ENCODE data around the gene TBX21.

TBX21 gene

DNA sequence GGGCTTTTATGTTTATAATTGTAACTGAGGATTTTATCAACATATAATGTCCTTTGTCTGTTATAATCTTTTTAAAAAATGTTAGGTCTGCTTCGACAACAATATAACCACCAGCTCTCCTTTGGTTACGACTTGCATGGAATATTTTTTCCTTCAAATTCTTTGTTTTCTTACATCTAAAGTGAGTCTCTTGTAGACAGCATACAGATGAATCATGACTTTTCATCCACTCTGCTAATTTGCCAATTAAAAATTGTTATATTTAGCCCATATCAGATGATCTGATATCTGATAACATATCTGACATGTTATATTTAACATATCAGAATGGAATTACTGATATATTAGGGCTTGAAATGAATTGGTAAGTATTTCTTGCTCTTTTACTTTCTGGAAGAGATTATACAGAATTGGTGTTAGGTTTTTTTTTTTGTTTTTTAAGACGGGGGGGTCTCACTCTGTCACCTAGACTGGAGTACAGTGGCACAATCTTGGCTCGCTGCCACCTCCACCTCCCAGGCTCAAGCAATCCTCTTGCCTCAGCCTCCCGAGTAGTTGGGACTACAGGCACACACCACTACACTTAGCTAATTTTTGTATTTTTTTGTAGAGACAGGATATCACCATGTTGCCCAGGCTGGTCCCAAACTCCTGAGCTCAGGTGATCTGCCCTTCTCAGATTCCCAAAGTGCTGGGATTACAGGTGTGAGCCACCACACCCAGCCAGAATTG is 27.5 kb downstream of the TBX21 start:
- no peaks in the 10 kb centered on the region; the same call in 1 of the 2 replicates for H3K9me3 ChIP-seq (ENCODE audit: control insufficient read depth, insufficient read depth, low read depth, low read length)
- H3K27ac ChIP-seq (ENCODE audit: extremely low read depth, low read depth, low read length) = no peak overlapping the region
- no peaks in the 10 kb centered on the region; a peak in 1 of 3 replicates for H3K36me3 ChIP-seq (ENCODE audit: control insufficient read depth in 2 of 2, insufficient read depth in 1 of 2, low read length in 2 of 2)
- no peak for TF ChIP-seq ZSCAN23 (tag by site-specific recombination; IDR thresholded peaks at IDR 0.05)
- peak; percentile 94 for TF ChIP-seq TRIM28 (IDR thresholded peaks at IDR 0.05; ENCODE audit: borderline replicate concordance, low read length)
- peak; percentile 99 for TF ChIP-seq SETDB1 (IDR thresholded peaks at IDR 0.05; ENCODE audit: insufficient read length, low read length)
- no peak for TF ChIP-seq ZNF324 (tag by site-specific recombination; IDR thresholded peaks at IDR 0.05)
- TF ChIP-seq ZBTB21 (tag by site-specific recombination; IDR thresholded peaks at IDR 0.05) = no peak
- no peak for TF ChIP-seq ZNF140 (tag by site-specific recombination; IDR thresholded peaks at IDR 0.05)
- no peak for TF ChIP-seq ZNF341 (tag by site-specific recombination; IDR thresholded peaks at IDR 0.05; ENCODE audit: low read depth)
- TF ChIP-seq ZNF266 (tag by site-specific recombination; IDR thresholded peaks at IDR 0.05; ENCODE audit: low read depth) = no peak
- peak; percentile 89 for TF ChIP-seq ZNF529 (tag by site-specific recombination; IDR thresholded peaks at IDR 0.05; ENCODE audit: insufficient replicate concordance)
- ChIA-PET CTCF (interaction anchor here (0.6 to 1.3 kb wide), 3 partner anchors 8 to 63 kb away, joined by 3 to 4 read pairs (median 3); no protein-coding TSS in a partner anchor), POLR2A (no interaction called here)
- no peak overlapping the region for H3K4me3 ChIP-seq (ENCODE audit: low read depth, low read length)
- no peaks in the 10 kb centered on the region for H3K4me1 ChIP-seq (ENCODE audit: control insufficient read depth, insufficient read depth, low read length)

- Histone ChIP-seq H3K9me3 (ENCODE audit: control insufficient read depth, insufficient read depth, low read depth, low read length) (no peaks in the 10 kb centered on the region; the same call in 1 of the 2 replicates), H3K27ac (ENCODE audit: extremely low read depth, low read depth, low read length) (no peak overlapping the region), H3K4me3 (ENCODE audit: low read depth, low read length) (no peak overlapping the region), H3K4me1 (ENCODE audit: control insufficient read depth, insufficient read depth, low read length) (no peaks in the 10 kb centered on the region), H3K36me3 (ENCODE audit: control insufficient read depth in 2 of 2, insufficient read depth in 1 of 2, low read length in 2 of 2) (no peaks in the 10 kb centered on the region; a peak in 1 of 3 replicates)
- no peak for TF ChIP-seq ZNF174 (tag by site-specific recombination; IDR thresholded peaks at IDR 0.05)
- TF ChIP-seq, protein P1, sequence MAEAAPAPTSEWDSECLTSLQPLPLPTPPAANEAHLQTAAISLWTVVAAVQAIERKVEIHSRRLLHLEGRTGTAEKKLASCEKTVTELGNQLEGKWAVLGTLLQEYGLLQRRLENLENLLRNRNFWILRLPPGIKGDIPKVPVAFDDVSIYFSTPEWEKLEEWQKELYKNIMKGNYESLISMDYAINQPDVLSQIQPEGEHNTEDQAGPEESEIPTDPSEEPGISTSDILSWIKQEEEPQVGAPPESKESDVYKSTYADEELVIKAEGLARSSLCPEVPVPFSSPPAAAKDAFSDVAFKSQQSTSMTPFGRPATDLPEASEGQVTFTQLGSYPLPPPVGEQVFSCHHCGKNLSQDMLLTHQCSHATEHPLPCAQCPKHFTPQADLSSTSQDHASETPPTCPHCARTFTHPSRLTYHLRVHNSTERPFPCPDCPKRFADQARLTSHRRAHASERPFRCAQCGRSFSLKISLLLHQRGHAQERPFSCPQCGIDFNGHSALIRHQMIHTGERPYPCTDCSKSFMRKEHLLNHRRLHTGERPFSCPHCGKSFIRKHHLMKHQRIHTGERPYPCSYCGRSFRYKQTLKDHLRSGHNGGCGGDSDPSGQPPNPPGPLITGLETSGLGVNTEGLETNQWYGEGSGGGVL (tag by site-specific recombination; IDR thresholded peaks at IDR 0.05) = no peak
- no peak for TF ChIP-seq ZNF792 (tag by site-specific recombination; IDR thresholded peaks at IDR 0.05)
- no peak for TF ChIP-seq ZNF37A (tag by site-specific recombination; IDR thresholded peaks at IDR 0.05)
- no peak for TF ChIP-seq ZNF473 (tag by site-specific recombination; IDR thresholded peaks at IDR 0.05)
- no peak for TF ChIP-seq ZNF585B (tag by site-specific recombination; IDR thresholded peaks at IDR 0.05)
- TF ChIP-seq, protein P2, sequence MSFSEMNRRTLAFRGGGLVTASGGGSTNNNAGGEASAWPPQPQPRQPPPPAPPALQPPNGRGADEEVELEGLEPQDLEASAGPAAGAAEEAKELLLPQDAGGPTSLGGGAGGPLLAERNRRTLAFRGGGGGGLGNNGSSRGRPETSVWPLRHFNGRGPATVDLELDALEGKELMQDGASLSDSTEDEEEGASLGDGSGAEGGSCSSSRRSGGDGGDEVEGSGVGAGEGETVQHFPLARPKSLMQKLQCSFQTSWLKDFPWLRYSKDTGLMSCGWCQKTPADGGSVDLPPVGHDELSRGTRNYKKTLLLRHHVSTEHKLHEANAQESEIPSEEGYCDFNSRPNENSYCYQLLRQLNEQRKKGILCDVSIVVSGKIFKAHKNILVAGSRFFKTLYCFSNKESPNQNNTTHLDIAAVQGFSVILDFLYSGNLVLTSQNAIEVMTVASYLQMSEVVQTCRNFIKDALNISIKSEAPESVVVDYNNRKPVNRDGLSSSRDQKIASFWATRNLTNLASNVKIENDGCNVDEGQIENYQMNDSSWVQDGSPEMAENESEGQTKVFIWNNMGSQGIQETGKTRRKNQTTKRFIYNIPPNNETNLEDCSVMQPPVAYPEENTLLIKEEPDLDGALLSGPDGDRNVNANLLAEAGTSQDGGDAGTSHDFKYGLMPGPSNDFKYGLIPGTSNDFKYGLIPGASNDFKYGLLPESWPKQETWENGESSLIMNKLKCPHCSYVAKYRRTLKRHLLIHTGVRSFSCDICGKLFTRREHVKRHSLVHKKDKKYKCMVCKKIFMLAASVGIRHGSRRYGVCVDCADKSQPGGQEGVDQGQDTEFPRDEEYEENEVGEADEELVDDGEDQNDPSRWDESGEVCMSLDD (tag by site-specific recombination; IDR thresholded peaks at IDR 0.05) = no peak
- TF ChIP-seq ZNF830 (tag by site-specific recombination; IDR thresholded peaks at IDR 0.05; ENCODE audit: low read depth) = no peak
- ChIA-PET CTCF (interaction anchor here (0.6 kb wide), 1 partner anchor 522 kb away, joined by 4 read pairs; no protein-coding TSS in a partner anchor), POLR2A (no interaction called here)
Observed at GRCh38 chr17:47762728-47763127, 29.7 kb downstream of the TBX21 start.

Measured in HEK293 (cell line).